Neural cell (in vitro differentiated cells): Measurements from ENCODE around the gene PDE3B. TPM values are rescaled to one million over a fixed set of nuclear protein-coding genes. Genes with fewer than 3 reads are reported as not detected.
"Not testable (repeated sequence)": the region's sequence is repeated elsewhere in the genome, so short reads cannot be mapped to it uniquely, and the experiment has no call there.

Experiments used
- H2AFZ ChIP-seq: fragments of 200-600, 300-800 bp; sonication (generic), shearing (Covaris generic); 2 replicates; pipeline ENCODE4 v1.6.0; 2014; ENCODE audit warnings: low read depth, mild to moderate bottlenecking, antibody characterized with exemption, low read length, moderate library complexity
- H3F3A ChIP-seq: fragments of 200-600 bp; shearing (Covaris generic); 2 replicates; pipeline ENCODE4 v1.6.1; 2016; ENCODE audit warnings: mild to moderate bottlenecking, moderate library complexity, mixed read lengths, antibody characterized with exemption, low read length; ENCODE audit not compliant: insufficient read depth, poor library complexity, severe bottlenecking
- H3K27ac ChIP-seq: fragments of 200-600, 300-800 bp; sonication (generic), shearing (Covaris generic); 2 replicates; pipeline ENCODE4 v1.5.1; 2014; ENCODE audit warnings: mild to moderate bottlenecking, low read length, moderate library complexity
- H3K27me3 ChIP-seq: fragments of 300-800, 200-600 bp; sonication (generic), shearing (Covaris generic); 2 replicates; pipeline ENCODE4 v1.6.0; 2014; ENCODE audit warnings: mild to moderate bottlenecking, low read depth, low read length, moderate library complexity; ENCODE audit not compliant: insufficient read depth
- H3K36me3 ChIP-seq: fragments of 300-800, 200-600 bp; sonication (generic), shearing (Covaris generic); 2 replicates; pipeline ENCODE4 v1.5.1; 2014; ENCODE audit warnings: mild to moderate bottlenecking, antibody characterized with exemption, low read length, moderate library complexity; ENCODE audit not compliant: insufficient read depth
- H3K4me2 ChIP-seq: fragments of 300-800, 200-600 bp; sonication (generic), shearing (Covaris generic); 2 replicates; pipeline ENCODE4 v1.6.0; 2014; ENCODE audit warnings: mild to moderate bottlenecking, low read length
- H3K4me3 ChIP-seq: fragments of 300-800, 200-600 bp; sonication (generic), shearing (Covaris generic); 2 replicates; pipeline ENCODE4 v1.5.1; 2014; ENCODE audit warnings: mild to moderate bottlenecking, low read length, moderate library complexity
- H3K79me2 ChIP-seq: fragments of 200-600 bp; shearing (Covaris generic); replicated peaks from 2 replicates; pipeline ENCODE4 v1.6.0; 2014; ENCODE audit warnings: mild to moderate bottlenecking, low read length, moderate library complexity; ENCODE audit not compliant: insufficient read depth
- H3K9ac ChIP-seq: fragments of 300-800, 200-600 bp; sonication (generic), shearing (Covaris generic); 2 replicates; pipeline ENCODE4 v1.6.1; 2016; ENCODE audit warnings: mild to moderate bottlenecking, low read length, mixed read lengths
- H3K9me2 ChIP-seq: fragments of 200-600 bp; shearing (Covaris generic); 2 replicates; pipeline ENCODE4 v1.6.1; 2016; ENCODE audit warnings: mild to moderate bottlenecking, low read length, mixed read lengths; ENCODE audit not compliant: insufficient read depth
- H3K9me3 ChIP-seq: fragments of 200-600, 300-800 bp; sonication (generic), shearing (Covaris generic); 2 replicates; pipeline ENCODE4 v1.6.1; 2016; ENCODE audit warnings: mild to moderate bottlenecking, mixed run types, low read length, moderate library complexity, mixed read lengths
- H4K20me1 ChIP-seq: fragments of 200-600 bp; shearing (Covaris generic); 2 replicates; pipeline ENCODE4 v1.6.1; 2016; ENCODE audit warnings: mild to moderate bottlenecking, mixed run types; ENCODE audit not compliant: insufficient read depth
- CTCF ChIP-seq: fragments of 450-650 bp; IDR thresholded peaks from 2 replicates; pipeline ENCODE4 v1.5.1; 2014; ENCODE audit warnings: antibody characterized with exemption, mild to moderate bottlenecking, moderate library complexity; ENCODE audit not compliant: poor library complexity, severe bottlenecking
- EP300 ChIP-seq: fragments of 450-650 bp; conservative IDR thresholded peaks from 2 replicates; pipeline ENCODE4 v1.6.1; 2014; ENCODE audit warnings: antibody characterized with exemption, mild to moderate bottlenecking, moderate library complexity; ENCODE audit not compliant: poor library complexity, severe bottlenecking
- EZH2 ChIP-seq: fragments of 200-600, 300-800 bp; shearing (Covaris generic), sonication (generic); IDR thresholded peaks from 2 replicates; pipeline ENCODE4 v1.6.1; 2014; ENCODE audit warnings: antibody characterized with exemption, low read length, borderline replicate concordance, mild to moderate bottlenecking; ENCODE audit not compliant: insufficient read depth, poor library complexity, severe bottlenecking
- MXI1 ChIP-seq: fragments of 450-650 bp; conservative IDR thresholded peaks from 2 replicates; pipeline ENCODE4 v1.6.1; 2014; ENCODE audit warnings: antibody characterized with exemption, mild to moderate bottlenecking; ENCODE audit not compliant: poor library complexity, severe bottlenecking
- POLR2AphosphoS5 ChIP-seq: IDR thresholded peaks from 2 replicates; pipeline ENCODE4 v1.6.1; 2012
- RAD21 ChIP-seq: fragments of 450-650 bp; conservative IDR thresholded peaks from 2 replicates; pipeline ENCODE4 v1.6.1; 2014; ENCODE audit warnings: antibody characterized with exemption, mild to moderate bottlenecking, moderate library complexity
- REST ChIP-seq: IDR thresholded peaks from 2 replicates; pipeline ENCODE4 v1.6.1; 2012; ENCODE audit warnings: borderline replicate concordance
- SMC3 ChIP-seq: fragments of 450-650 bp; conservative IDR thresholded peaks from 2 replicates; pipeline ENCODE4 v1.6.1; 2014; ENCODE audit warnings: antibody characterized with exemption, mild to moderate bottlenecking, moderate library complexity; ENCODE audit not compliant: poor library complexity
- TAF1 ChIP-seq: IDR thresholded peaks from 2 replicates; pipeline ENCODE4 v1.6.1; 2012; ENCODE audit warnings: low read depth
- polyA plus RNA-seq: library from polyadenylated mRNA; depleted of rRNA; stranded (reverse); fragments of >200 nt; gene quantifications from 2 replicates; pipeline ENCODE4 v1.2.3, GENCODE V29; 2014

PDE3B gene
- polyA plus RNA-seq, 1 donor from 2014 or later, result 13.8 TPM

- Histone ChIP-seq H3K4me3 (no peak overlapping the region), H3K27me3 (no peaks in the 10 kb centered on the region), H2AFZ (no peak overlapping the region), H4K20me1 (no peaks in the 10 kb centered on the region), H3K27ac (no peak overlapping the region), H3K36me3 (no peaks in the 10 kb centered on the region), H3F3A (no peaks in the 10 kb centered on the region), H3K79me2 (no peaks in the 10 kb centered on the region), H3K9ac (no peak overlapping the region), H3K4me2 (no peak overlapping the region), H3K9me2 (no peaks in the 10 kb centered on the region), H3K9me3 (no peaks in the 10 kb centered on the region)
- no peak for TF ChIP-seq TAF1
- no peak for TF ChIP-seq SMC3
- TF ChIP-seq MXI1, result no peak
- TF ChIP-seq EZH2, result no peak
- no peak for TF ChIP-seq CTCF
- no peak for TF ChIP-seq EP300
- TF ChIP-seq RAD21, result no peak
- no peak for TF ChIP-seq POLR2AphosphoS5
- no peak for TF ChIP-seq REST
These were observed 34.7 kb downstream of the PDE3B start for GRCh38 chr11:14678350-14678749.

- Histone ChIP-seq H2AFZ (no peak overlapping the region), H3K4me3 (no peak overlapping the region), H3K9me3 (no peaks in the 10 kb centered on the region), H3K4me2 (no peak overlapping the region), H4K20me1 (no peaks in the 10 kb centered on the region), H3K36me3 (no peaks in the 10 kb centered on the region), H3K27me3 (no peaks in the 10 kb centered on the region), H3K27ac (no peak overlapping the region), H3K9ac (no peak overlapping the region), H3K79me2 (no peaks in the 10 kb centered on the region), H3K9me2 (no peaks in the 10 kb centered on the region), H3F3A (no peaks in the 10 kb centered on the region)
- TF ChIP-seq EP300 (no peak), MXI1 (no peak), POLR2AphosphoS5 (no peak), TAF1 (no peak), REST (no peak), EZH2 (no peak), RAD21 (no peak), CTCF (no peak), SMC3 (no peak)
These were observed 36.1 kb downstream of the PDE3B start for GRCh38 chr11:14679662-14680061.

- not testable (repeated sequence) for H3K79me2 ChIP-seq, H3K27me3 ChIP-seq, H3K4me2 ChIP-seq, H3K4me3 ChIP-seq, H3F3A ChIP-seq, H2AFZ ChIP-seq, H3K9ac ChIP-seq, H3K9me3 ChIP-seq, H4K20me1 ChIP-seq, H3K9me2 ChIP-seq, H3K36me3 ChIP-seq, H3K27ac ChIP-seq
These were observed 40.8 kb downstream of the PDE3B start for GRCh38 chr11:14684234-14684915.
